Measurements from ENCODE around the gene ODAD3.

GRCh38 chr19:11400798-11401197 is 34.1 kb downstream of the ODAD3 start:
- TF ChIP-seq EZH2 (IDR thresholded peaks at IDR 0.05; ENCODE audit: low read length, unreplicated experiment) (no peak), CTCF (conservative IDR thresholded peaks at IDR 0.05; ENCODE audit: low read depth, low read length) (no peak), EZH2phosphoT487 (IDR thresholded peaks at IDR 0.05; ENCODE audit: borderline replicate concordance, low read length) (no peak)
